LNCaP clone FGC (cell line): ENCODE measurements around the gene CILP.

Experiments used
- DNase-seq: peaks from one replicate; pipeline ENCODE4 v3.0.0-alpha.2; 2011; ENCODE audit warnings: low read depth
- H3K4me3 ChIP-seq: 2 replicates; pipeline ENCODE4 v1.5.1; 2011; ENCODE audit warnings: mild to moderate bottlenecking, low read depth, low read length, control low read depth
- CTCF ChIP-seq: IDR thresholded peaks from 2 replicates; pipeline ENCODE4 v1.5.1; 2012; ENCODE audit warnings: mild to moderate bottlenecking; ENCODE audit not compliant: control insufficient read depth, insufficient read depth; ENCODE audit errors: extremely low read depth

Gene CILP

GRCh38 chr15:65222891-65223290 is 11.6 kb upstream of the CILP start:
- DNase-seq, result no peak
- no peak overlapping the region for H3K4me3 ChIP-seq
- no peak for TF ChIP-seq CTCF

- DNase-seq, result no peak
- no peak overlapping the region for H3K4me3 ChIP-seq
- no peak for TF ChIP-seq CTCF
Measured at GRCh38 chr15:65221697-65222096, 10.4 kb upstream of the CILP start.

- no peak for TF ChIP-seq CTCF
- DNase-seq, result no peak
- no peak overlapping the region for H3K4me3 ChIP-seq
Measured at GRCh38 chr15:65219137-65219536, 7.9 kb upstream of the CILP start.

GRCh38 chr15:65217526-65218482 is 6.5 kb upstream of the CILP start:
- no peak overlapping the region for H3K4me3 ChIP-seq
- TF ChIP-seq CTCF, result no peak
- no peak for DNase-seq

GRCh38 chr15:65215496-65215895 is 4.2 kb upstream of the CILP start:
- H3K4me3 ChIP-seq, result no peak overlapping the region
- no peak for TF ChIP-seq CTCF
- DNase-seq, result no peak

GRCh38 chr15:65214010-65214409 is 2.7 kb upstream of the CILP start:
- no peak for TF ChIP-seq CTCF
- no peak for DNase-seq
- no peak overlapping the region for H3K4me3 ChIP-seq
